HepG2 (cell line): ENCODE results near the gene CD320. TPM values are rescaled to one million over a fixed set of nuclear protein-coding genes. Genes with fewer than 3 reads are reported as not detected.

Experiments
- ELF1 ChIP-seq: sonication (generic); formaldehyde crosslinking; IDR thresholded peaks from 2 replicates; pipeline ENCODE4 v1.4.0; 2020; ENCODE audit warnings: missing genetic modification reagents
- GATAD1 ChIP-seq: IDR thresholded peaks from 2 replicates; pipeline ENCODE4 v1.6.1; 2016; ENCODE audit warnings: missing genetic modification reagents, missing compliant biosample characterization
- HOXA3 ChIP-seq: sonication (generic); formaldehyde crosslinking; IDR thresholded peaks from 2 replicates; pipeline ENCODE4 v1.5.0; 2020; ENCODE audit warnings: missing genetic modification reagents
- RERE ChIP-seq: IDR thresholded peaks from 2 replicates; pipeline ENCODE4 v1.6.1; 2016; ENCODE audit warnings: low read depth, missing genetic modification reagents, missing compliant biosample characterization
- RORA ChIP-seq: sonication (generic); formaldehyde crosslinking; IDR thresholded peaks from 2 replicates; pipeline ENCODE4 v1.5.0; 2020; ENCODE audit warnings: mild to moderate bottlenecking, missing genetic modification reagents, moderate library complexity
- TEF ChIP-seq: sonication (generic); formaldehyde crosslinking; IDR thresholded peaks from 2 replicates; pipeline ENCODE4 v1.5.0; 2020; ENCODE audit warnings: missing genetic modification reagents
- TRAFD1 ChIP-seq: sonication (generic); formaldehyde crosslinking; IDR thresholded peaks from 2 replicates; pipeline ENCODE4 v1.5.1; 2020; ENCODE audit warnings: missing genetic modification reagents, mild to moderate bottlenecking, borderline replicate concordance
- ZNF143 ChIP-seq: sonication (generic); formaldehyde crosslinking; IDR thresholded peaks from 2 replicates; pipeline ENCODE4 v1.4.0; 2020; ENCODE audit warnings: missing genetic modification reagents
- ZNF547 ChIP-seq: sonication (generic); formaldehyde crosslinking; IDR thresholded peaks from 2 replicates; pipeline ENCODE4 v1.5.1; 2020; ENCODE audit warnings: mild to moderate bottlenecking, missing genetic modification reagents
- polyA plus RNA-seq, 8 experiments: library from polyadenylated mRNA; depleted of rRNA in 3 of 8; stranded (reverse) in 7 of 8; unstranded in 1 of 8; fragments of >200 nt; fragmentation: Illumina TruSeq in 4 of 8; extraction: Trizol in 4 of 8; gene quantifications; 2 replicates each; pipeline versions ENCODE4 v1.2.1 to v1.2.3, GENCODE V29; 2011 to 2016; ENCODE audit warnings: low read depth in 4 of 8, missing spikeins in 1 of 8, mixed read lengths in 1 of 8; ENCODE audit not compliant: insufficient read depth in 1 of 8
- total RNA-seq, 5 experiments: library from RNA; depleted of rRNA; stranded (reverse); fragments of >200 nt; fragmentation: Illumina TruSeq; extraction: Trizol; gene quantifications; 2 replicates each; pipeline ENCODE4 v1.2.3, GENCODE V29; 2016; ENCODE audit warnings: low read depth in 1 of 5
- TF ChIP-seq, protein P1 (sequence below): sonication (generic); formaldehyde crosslinking; IDR thresholded peaks from 2 replicates; pipeline ENCODE4 v1.5.0; 2020; ENCODE audit warnings: mild to moderate bottlenecking, missing genetic modification reagents, borderline replicate concordance
- TF ChIP-seq, protein P2 (sequence below): sonication (generic); formaldehyde crosslinking; IDR thresholded peaks from 2 replicates; pipeline ENCODE4 v1.4.0; 2020; ENCODE audit warnings: mild to moderate bottlenecking, missing genetic modification reagents

The CD320 gene
- total and polyA plus RNA-seq, 2 of the 13 experiments (the other 11 are each of a cell fraction or from before 2014, with no cell fraction given), result 83.1 to 99.9 TPM

DNA sequence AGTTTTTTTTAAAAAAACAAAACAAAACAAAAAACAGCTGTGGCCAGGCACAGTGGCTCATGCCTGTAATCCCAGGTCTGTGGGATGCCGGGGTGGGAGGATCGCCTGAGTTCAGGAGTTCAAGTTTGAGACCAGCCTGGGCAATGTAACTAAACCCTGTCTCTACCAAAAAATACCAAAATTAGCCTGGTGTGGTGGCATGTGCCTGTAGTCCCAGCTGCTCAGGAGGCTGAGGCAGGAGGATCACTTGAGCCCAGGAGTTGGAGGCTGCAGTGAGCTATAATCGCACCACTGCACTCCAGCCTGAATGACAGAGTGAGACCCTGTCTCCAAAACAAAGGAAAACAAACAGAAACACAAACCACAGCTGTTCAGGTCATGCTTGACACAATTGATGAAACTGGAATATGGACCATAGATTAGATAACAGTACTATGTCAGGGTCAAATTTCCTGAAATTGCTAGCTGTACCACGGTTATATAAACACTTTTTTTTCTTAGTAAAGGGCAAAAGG is 48.9 kb upstream of the CD320 start (continued):
- TF ChIP-seq RERE (peak; percentile 67), HOXA3 (CRISPR knock-in tag) (peak; percentile 65; the same call in 1 of the 2 replicates), ZNF547 (no peak), TRAFD1 (CRISPR knock-in tag) (no peak), RORA (CRISPR knock-in tag) (0 out of 2 replicates have a peak, but pooled peaks have one; percentile 62), ZNF143 (CRISPR knock-in tag) (no peak), GATAD1 (CRISPR knock-in tag) (peak; percentile 52; the same call in 1 of the 2 replicates), ELF1 (CRISPR knock-in tag) (peak; percentile 57; the same call in 1 of the 2 replicates), TEF (peak; percentile 85)
- TF ChIP-seq, protein P1, sequence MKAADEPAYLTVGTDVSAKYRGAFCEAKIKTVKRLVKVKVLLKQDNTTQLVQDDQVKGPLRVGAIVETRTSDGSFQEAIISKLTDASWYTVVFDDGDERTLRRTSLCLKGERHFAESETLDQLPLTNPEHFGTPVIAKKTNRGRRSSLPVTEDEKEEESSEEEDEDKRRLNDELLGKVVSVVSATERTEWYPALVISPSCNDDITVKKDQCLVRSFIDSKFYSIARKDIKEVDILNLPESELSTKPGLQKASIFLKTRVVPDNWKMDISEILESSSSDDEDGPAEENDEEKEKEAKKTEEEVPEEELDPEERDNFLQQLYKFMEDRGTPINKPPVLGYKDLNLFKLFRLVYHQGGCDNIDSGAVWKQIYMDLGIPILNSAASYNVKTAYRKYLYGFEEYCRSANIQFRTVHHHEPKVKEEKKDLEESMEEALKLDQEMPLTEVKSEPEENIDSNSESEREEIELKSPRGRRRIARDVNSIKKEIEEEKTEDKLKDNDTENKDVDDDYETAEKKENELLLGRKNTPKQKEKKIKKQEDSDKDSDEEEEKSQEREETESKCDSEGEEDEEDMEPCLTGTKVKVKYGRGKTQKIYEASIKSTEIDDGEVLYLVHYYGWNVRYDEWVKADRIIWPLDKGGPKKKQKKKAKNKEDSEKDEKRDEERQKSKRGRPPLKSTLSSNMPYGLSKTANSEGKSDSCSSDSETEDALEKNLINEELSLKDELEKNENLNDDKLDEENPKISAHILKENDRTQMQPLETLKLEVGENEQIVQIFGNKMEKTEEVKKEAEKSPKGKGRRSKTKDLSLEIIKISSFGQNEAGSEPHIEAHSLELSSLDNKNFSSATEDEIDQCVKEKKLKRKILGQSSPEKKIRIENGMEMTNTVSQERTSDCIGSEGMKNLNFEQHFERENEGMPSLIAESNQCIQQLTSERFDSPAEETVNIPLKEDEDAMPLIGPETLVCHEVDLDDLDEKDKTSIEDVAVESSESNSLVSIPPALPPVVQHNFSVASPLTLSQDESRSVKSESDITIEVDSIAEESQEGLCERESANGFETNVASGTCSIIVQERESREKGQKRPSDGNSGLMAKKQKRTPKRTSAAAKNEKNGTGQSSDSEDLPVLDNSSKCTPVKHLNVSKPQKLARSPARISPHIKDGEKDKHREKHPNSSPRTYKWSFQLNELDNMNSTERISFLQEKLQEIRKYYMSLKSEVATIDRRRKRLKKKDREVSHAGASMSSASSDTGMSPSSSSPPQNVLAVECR (CRISPR knock-in tag), result peak; percentile 66; the same call in 1 of the 2 replicates
- TF ChIP-seq, protein P2, sequence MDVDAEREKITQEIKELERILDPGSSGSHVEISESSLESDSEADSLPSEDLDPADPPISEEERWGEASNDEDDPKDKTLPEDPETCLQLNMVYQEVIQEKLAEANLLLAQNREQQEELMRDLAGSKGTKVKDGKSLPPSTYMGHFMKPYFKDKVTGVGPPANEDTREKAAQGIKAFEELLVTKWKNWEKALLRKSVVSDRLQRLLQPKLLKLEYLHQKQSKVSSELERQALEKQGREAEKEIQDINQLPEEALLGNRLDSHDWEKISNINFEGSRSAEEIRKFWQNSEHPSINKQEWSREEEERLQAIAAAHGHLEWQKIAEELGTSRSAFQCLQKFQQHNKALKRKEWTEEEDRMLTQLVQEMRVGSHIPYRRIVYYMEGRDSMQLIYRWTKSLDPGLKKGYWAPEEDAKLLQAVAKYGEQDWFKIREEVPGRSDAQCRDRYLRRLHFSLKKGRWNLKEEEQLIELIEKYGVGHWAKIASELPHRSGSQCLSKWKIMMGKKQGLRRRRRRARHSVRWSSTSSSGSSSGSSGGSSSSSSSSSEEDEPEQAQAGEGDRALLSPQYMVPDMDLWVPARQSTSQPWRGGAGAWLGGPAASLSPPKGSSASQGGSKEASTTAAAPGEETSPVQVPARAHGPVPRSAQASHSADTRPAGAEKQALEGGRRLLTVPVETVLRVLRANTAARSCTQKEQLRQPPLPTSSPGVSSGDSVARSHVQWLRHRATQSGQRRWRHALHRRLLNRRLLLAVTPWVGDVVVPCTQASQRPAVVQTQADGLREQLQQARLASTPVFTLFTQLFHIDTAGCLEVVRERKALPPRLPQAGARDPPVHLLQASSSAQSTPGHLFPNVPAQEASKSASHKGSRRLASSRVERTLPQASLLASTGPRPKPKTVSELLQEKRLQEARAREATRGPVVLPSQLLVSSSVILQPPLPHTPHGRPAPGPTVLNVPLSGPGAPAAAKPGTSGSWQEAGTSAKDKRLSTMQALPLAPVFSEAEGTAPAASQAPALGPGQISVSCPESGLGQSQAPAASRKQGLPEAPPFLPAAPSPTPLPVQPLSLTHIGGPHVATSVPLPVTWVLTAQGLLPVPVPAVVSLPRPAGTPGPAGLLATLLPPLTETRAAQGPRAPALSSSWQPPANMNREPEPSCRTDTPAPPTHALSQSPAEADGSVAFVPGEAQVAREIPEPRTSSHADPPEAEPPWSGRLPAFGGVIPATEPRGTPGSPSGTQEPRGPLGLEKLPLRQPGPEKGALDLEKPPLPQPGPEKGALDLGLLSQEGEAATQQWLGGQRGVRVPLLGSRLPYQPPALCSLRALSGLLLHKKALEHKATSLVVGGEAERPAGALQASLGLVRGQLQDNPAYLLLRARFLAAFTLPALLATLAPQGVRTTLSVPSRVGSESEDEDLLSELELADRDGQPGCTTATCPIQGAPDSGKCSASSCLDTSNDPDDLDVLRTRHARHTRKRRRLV (CRISPR knock-in tag), result no peak; the same call in 1 of the 2 replicates
